COLO668 (cell line): ENCODE data around the gene CHRNA9.
"Not testable (repeated sequence)": the region's sequence is repeated elsewhere in the genome, so short reads cannot be mapped to it uniquely, and the experiment has no call there.

Source experiments
- DNase-seq: peaks from one replicate; lab custom pipeline; 2025; ENCODE audit not compliant: unreplicated experiment; lab: John Stamatoyannopoulos, UW

Gene CHRNA9

DNA sequence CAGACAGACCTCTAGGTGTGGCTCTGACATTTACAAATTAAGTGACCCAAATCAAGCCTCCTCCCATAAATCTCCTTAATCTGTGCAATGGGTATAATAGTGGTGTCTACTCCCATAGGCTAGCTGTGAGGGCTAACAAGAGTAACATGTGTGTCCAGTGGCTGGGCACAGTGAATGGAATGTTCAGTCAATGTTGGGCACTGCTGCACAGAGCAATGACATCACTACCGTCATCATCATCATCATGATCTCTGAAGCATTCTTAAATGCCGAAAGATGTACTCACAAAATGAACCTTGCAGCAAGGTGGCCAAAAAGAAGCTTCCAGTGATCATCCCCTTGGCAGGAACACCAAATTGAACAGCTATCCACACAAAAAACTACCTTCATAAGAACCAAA is 43.5 kb downstream of the CHRNA9 start:
- no peak for DNase-seq

- no peak for DNase-seq
These were observed 44.1 kb downstream of the CHRNA9 start for GRCh38 chr4:40379248-40379647.

DNA sequence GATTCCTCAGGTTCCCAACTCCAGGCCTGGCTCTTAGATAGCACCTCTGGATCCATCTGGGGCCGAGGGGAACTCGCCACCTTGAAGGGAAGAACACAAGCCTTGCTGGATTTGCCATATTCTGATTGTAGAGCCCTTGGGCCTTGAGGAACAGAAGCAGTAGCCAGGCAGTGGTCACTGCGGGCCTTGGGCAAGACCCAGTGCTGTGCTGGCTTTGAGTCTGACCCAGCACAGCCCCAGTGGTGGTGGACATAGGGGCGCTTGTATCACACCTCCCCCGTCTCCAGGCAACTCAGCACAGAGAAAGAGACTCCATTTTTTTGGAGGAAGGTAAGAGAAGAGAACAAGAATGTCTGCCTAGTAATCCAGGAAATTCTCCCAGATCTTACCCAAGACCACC is 45.5 kb downstream of the CHRNA9 start:
- no peak for DNase-seq

GRCh38 chr4:40388239-40388638 is 53.1 kb downstream of the CHRNA9 start:
- DNase-seq: no peak

GRCh38 chr4:40389986-40390385 is 54.9 kb downstream of the CHRNA9 start:
- no peak for DNase-seq

DNA sequence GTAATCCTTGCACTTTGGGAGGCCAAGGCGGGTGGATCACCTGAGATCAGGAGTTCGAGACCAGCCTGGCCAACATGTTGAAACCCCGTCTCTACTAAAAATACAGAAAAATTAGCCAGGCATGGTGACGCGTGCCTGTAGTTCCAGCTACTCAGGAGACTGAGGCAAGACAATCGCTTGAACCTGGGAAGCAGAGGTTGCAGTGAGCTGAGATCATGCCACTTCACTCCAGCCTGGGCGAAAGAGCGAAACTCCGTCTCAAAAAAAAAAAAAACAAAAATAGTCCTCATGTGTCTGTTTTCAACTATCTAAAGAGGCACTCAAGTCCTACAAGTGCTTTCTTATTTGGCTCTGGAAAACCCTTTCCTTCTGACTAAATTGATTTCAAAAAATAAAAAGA is 57.1 kb downstream of the CHRNA9 start:
- not testable (repeated sequence) for DNase-seq

GRCh38 chr4:40394236-40394635 is 59.1 kb downstream of the CHRNA9 start:
- no peak for DNase-seq

GRCh38 chr4:40395166-40395900 is 60.2 kb downstream of the CHRNA9 start:
- peak; percentile 39 for DNase-seq

DNA sequence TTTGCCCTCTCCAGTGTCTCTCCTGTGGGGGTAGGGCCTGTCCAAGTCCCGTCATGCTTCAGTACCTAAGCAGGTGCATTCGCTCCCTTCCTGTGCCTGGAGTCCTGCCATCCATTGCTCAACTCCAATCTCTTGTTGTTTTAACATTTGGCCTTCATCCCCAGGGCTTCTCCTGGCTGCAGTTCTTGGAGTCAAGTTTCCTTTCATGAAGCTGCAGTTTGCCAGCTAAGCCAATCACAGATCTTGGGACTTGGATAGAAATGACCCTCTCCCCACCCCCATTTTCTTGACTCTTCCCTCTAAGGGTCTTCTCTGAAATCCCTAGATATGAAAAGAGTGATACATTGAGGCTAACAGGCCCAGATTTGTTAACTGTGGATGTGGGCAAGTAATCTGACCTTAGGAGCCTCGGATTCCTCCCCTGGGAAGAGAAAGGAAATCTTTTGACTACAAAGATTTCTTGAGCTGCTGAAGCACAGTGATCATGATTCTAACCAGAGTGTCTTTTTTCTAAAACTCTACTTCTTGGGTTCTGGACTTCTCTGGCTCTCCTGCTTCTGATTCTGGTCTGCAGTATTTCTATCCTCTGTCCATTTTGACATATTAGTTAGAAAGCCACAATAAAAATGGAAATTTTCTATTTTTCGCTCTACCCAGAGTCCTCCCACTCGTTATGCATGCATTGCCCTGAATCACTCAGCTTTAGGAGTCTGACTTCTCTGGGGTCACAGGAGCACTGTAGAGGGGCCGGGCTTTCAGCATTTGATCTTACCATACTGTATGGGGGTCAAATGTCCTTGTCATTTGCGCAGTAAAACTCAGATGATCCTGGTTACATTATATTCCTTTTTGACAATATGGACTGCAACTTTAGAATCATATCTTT is 61.0 kb downstream of the CHRNA9 start:
- peak; percentile 74 for DNase-seq

GRCh38 chr4:40399578-40399977 is 64.4 kb downstream of the CHRNA9 start:
- no peak for DNase-seq

- DNase-seq: no peak
These were observed 66.0 kb downstream of the CHRNA9 start for GRCh38 chr4:40401096-40401495.

- no peak for DNase-seq
These were observed 66.5 kb downstream of the CHRNA9 start for GRCh38 chr4:40401631-40402030.

DNA sequence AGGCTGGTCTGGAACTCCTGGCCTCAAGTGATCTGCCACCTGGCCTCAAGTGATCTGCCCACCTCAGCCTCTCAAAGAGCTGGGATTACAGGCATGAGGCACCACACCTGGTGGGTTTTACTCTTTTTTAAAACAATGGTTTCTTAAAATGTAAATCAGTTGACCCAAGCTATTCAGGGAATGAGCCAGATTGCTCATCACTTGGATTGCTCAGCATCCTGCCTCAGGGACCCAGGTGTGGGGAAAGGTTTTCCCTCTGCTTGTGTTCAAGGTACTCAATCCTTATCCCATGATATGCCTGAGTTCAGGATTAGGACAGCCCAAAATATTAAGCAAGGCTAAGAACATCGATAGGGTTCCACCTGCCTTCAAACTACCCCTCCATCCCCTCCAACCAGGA is 67.4 kb downstream of the CHRNA9 start:
- no peak for DNase-seq

- DNase-seq: no peak
These were observed 67.9 kb downstream of the CHRNA9 start for GRCh38 chr4:40403081-40403480.
